Fibroblast of skin of left quadriceps (primary cell): ENCODE results near the gene RPUSD3.

Experiments
- DNase-seq, 2 experiments: peaks; one replicate each; pipeline ENCODE4 v3.0.0-alpha.2; 2013; ENCODE audit warnings: low read depth in 2 of 2

The RPUSD3 gene

GRCh38 chr3:9834520-9835380 is 9.1 kb downstream of the RPUSD3 start:
- DNase-seq, result no peak

- DNase-seq, result no peak
These were observed 10.7 kb downstream of the RPUSD3 start for GRCh38 chr3:9833078-9833477.

GRCh38 chr3:9831253-9831652 is 12.6 kb downstream of the RPUSD3 start:
- DNase-seq, result no peak

GRCh38 chr3:9828801-9829755 is 14.7 kb downstream of the RPUSD3 start:
- no peak for DNase-seq

GRCh38 chr3:9826815-9827573 is 16.8 kb downstream of the RPUSD3 start:
- no peak for DNase-seq

- DNase-seq, result no peak
These were observed 18.3 kb downstream of the RPUSD3 start for GRCh38 chr3:9825451-9826040.

- no peak for DNase-seq
These were observed 22.9 kb downstream of the RPUSD3 start for GRCh38 chr3:9820946-9821345.

- no peak for DNase-seq
These were observed 23.3 kb downstream of the RPUSD3 start for GRCh38 chr3:9820543-9820942.

GRCh38 chr3:9818666-9819335 is 25.0 kb downstream of the RPUSD3 start:
- no peak for DNase-seq

GRCh38 chr3:9817436-9817835 is 26.4 kb downstream of the RPUSD3 start:
- no peak for DNase-seq

- DNase-seq, result no peak
These were observed 27.8 kb downstream of the RPUSD3 start for GRCh38 chr3:9815986-9816385.

- DNase-seq, result no peak
These were observed 30.8 kb downstream of the RPUSD3 start for GRCh38 chr3:9812870-9813483.

GRCh38 chr3:9810846-9811245 is 33.0 kb downstream of the RPUSD3 start:
- no peak for DNase-seq

- no peak for DNase-seq
These were observed 33.4 kb downstream of the RPUSD3 start for GRCh38 chr3:9810433-9810770.

GRCh38 chr3:9809615-9810432 is 34.0 kb downstream of the RPUSD3 start, which contains the start of gene TTLL3:
Gene TTLL3, plus strand, starts transcription at chr3:9810262. Its CDS starts 400 bp downstream, at chr3:9810662.
- DNase-seq, result no peak

GRCh38 chr3:9809239-9809614 is 34.6 kb downstream of the RPUSD3 start:
- no peak for DNase-seq

GRCh38 chr3:9808345-9809037 is 35.3 kb downstream of the RPUSD3 start:
- no peak for DNase-seq

- no peak for DNase-seq
These were observed 35.8 kb downstream of the RPUSD3 start for GRCh38 chr3:9807981-9808344.
